Esophagus squamous epithelium (tissue), 4 donors: Measurements from ENCODE around the gene MSH2.

ENCODE experiments used
- CTCF ChIP-seq, 6 experiments: fragments of 450-650 bp in 4 of 6; fragments of 200-600 bp in 2 of 6; sonication (generic) in 2 of 6; IDR thresholded peaks; one replicate each; pipeline ENCODE4 v1.5.1; 2016 to 2019; ENCODE audit warnings: antibody characterized with exemption in 6 of 6, mild to moderate bottlenecking in 4 of 6, moderate library complexity in 4 of 6
- POLR2A ChIP-seq, 4 donors: fragments of 450-650 bp; IDR thresholded peaks; one replicate each; pipeline ENCODE4 v1.6.1; 2017; ENCODE audit warnings: antibody characterized with exemption in 4 of 4, mild to moderate bottlenecking in 4 of 4, moderate library complexity in 3 of 4

- TF ChIP-seq CTCF (IDR thresholded peaks at IDR 0.05), result no peak
- TF ChIP-seq POLR2A (IDR thresholded peaks at IDR 0.05), result no peak
Observed at GRCh38 chr2:47422016-47422415, 19.1 kb downstream of the MSH2 start.
